ENCODE results near the gene CNTRL.

DNA sequence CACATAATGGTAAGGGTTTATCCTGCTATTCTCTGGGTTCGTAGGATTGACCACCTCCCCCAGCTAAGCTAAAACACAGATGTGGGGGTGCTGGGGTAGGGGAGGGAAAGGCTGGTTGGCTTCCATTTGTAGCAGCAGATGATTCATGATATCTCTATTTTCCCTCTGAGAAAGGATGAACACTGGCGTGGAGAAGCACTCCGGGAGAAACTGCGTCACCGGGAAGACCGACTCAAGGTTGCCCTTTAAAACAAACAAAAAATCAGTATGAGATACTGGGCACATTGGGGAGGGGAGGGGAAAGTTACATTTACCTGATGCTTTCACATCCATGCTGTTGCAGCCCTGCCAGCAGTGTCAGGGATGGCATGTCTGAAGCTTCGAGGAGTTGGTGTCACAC is 98.7 kb downstream of the CNTRL start:
- TF ChIP-seq, protein P1, sequence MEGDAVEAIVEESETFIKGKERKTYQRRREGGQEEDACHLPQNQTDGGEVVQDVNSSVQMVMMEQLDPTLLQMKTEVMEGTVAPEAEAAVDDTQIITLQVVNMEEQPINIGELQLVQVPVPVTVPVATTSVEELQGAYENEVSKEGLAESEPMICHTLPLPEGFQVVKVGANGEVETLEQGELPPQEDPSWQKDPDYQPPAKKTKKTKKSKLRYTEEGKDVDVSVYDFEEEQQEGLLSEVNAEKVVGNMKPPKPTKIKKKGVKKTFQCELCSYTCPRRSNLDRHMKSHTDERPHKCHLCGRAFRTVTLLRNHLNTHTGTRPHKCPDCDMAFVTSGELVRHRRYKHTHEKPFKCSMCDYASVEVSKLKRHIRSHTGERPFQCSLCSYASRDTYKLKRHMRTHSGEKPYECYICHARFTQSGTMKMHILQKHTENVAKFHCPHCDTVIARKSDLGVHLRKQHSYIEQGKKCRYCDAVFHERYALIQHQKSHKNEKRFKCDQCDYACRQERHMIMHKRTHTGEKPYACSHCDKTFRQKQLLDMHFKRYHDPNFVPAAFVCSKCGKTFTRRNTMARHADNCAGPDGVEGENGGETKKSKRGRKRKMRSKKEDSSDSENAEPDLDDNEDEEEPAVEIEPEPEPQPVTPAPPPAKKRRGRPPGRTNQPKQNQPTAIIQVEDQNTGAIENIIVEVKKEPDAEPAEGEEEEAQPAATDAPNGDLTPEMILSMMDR (IDR thresholded peaks at IDR 0.05; ENCODE audit: low read length): no peak
- no peak for TF ChIP-seq EZH2 (IDR thresholded peaks at IDR 0.05; ENCODE audit: borderline replicate concordance, low read length)

All from OCI-LY1 (cell line).